Pancreas (tissue), 10 donors: ENCODE measurements around the gene SMARCE1. TPM values are rescaled to one million over a fixed set of nuclear protein-coding genes. Genes with fewer than 3 reads are reported as not detected.

Experiments
- ATAC-seq, 4 donors: fragments of 200-7000 bp; cut with Tn5 transposase; one replicate each; pipeline versions ENCODE4 v1.8.0 to v1.9.1; 2020; ENCODE audit warnings: mild to moderate bottlenecking in 4 of 4, moderate library complexity in 4 of 4
- DNase-seq, 6 donors: peaks; one replicate each; pipeline ENCODE4 v3.0.0-alpha.2; 2020
- FAIRE-seq: peaks from 2 replicates; lab custom pipeline; 2012; peaks lifted over from hg19 to GRCh38; lab: Jason Lieb, UNC
- H3K27ac ChIP-seq, 4 donors: fragments of 200-600 bp; sonication (generic); 1 replicate in 3 of 4; 2 replicates in 1 of 4; pipeline versions ENCODE4 v1.5.0 to v1.8.0; 2020
- H3K27me3 ChIP-seq, 4 donors: fragments of 200-600 bp; one replicate each; pipeline ENCODE4 v1.8.0; 2021
- H3K36me3 ChIP-seq, 3 donors: fragments of 200-600 bp; sonication (generic) in 1 of 3; one replicate each; pipeline versions ENCODE4 v1.5.0 to v1.8.0; 2020 to 2021
- H3K4me1 ChIP-seq, 3 donors: fragments of 200-600 bp; one replicate each; pipeline ENCODE4 v1.8.0; 2021
- H3K4me3 ChIP-seq, 4 donors: fragments of 200-600 bp; sonication (generic) in 2 of 4; one replicate each; pipeline versions ENCODE4 v1.5.0 to v1.8.0; 2020 to 2021
- H3K9me3 ChIP-seq, 4 donors: fragments of 200-600 bp; one replicate each; pipeline ENCODE4 v1.8.0; 2021
- CTCF ChIP-seq, 4 donors: fragments of 200-600 bp; sonication (generic) in 3 of 4; IDR thresholded peaks; one replicate each; pipeline versions ENCODE4 v1.5.0 to v1.8.0; 2021; ENCODE audit warnings: antibody characterized with exemption in 4 of 4
- WGBS, 2 donors: extraction: QIAGEN DNeasy Blood & Tissue Kit; methylation state at CpG; one replicate each; pipeline ENCODE4 v1.1.7; 2013; 5-methylcytosine and 5-hydroxymethylcytosine counted together
- intact Hi-C, 3 donors: fragments of 100-400 bp; cut with DNase I; formaldehyde crosslinking; loops; one replicate each; pipeline versions ENCODE4 v1.11.1 to v1.14.2; 2022
- polyA plus RNA-seq, 2 donors: library from polyadenylated mRNA; stranded (reverse); fragments of 200-250 nt; gene quantifications; one replicate each; pipeline ENCODE4 v1.2.3, GENCODE V29; 2013
- total RNA-seq, 6 donors: library from RNA; stranded (reverse); fragmentation: NEBNext Ultra II Directional in 4 of 6; extraction: Animal tissue kit (Norgen Biotek cat#: 25700) in 4 of 6; gene quantifications; one replicate each; pipeline versions ENCODE4 v1.2.1 to v1.2.4, GENCODE V29; 2021 to 2023
- donor health status: healthy with polysubstance abuse.
- donor health status: DM: no; HTN: no; CAD: no; lungs with moderate emphysema.
- donor health status: DM: no; HTN: no; CAD: no.
- donor health status: control.
- donor health status: control.
- donor health status: Bipolar disorder and iron deficiency.
- donor health status: DM: yes; HTN: yes; CAD: no.
- donor health status: DM: no; HTN: no; CAD: no.
- donor health status: DM: no; HTN: no; CAD: no.
- donor health status: DM: yes; HTN: yes; CAD: no.

SMARCE1 gene
- total and polyA plus RNA-seq, 8 donors, result 21.7 to 55.8 (median 35.4) TPM

- ATAC-seq (no peak), FAIRE-seq (no peak), DNase-seq (no peak)
- Histone ChIP-seq H3K36me3 (no peaks in the 10 kb centered on the region), H3K4me3 (no peak overlapping the region), H3K9me3 (no peaks in the 10 kb centered on the region), H3K27ac (no peak overlapping the region), H3K27me3 (no peaks in the 10 kb centered on the region), H3K4me1 (no peaks in the 10 kb centered on the region)
- intact Hi-C loops, result no loop called here
- no peak for TF ChIP-seq CTCF (IDR thresholded peaks at IDR 0.05)
- 58 to 70% methylated on average over 8 of the region's 8 CpGs for WGBS, 2 donors
Observed at GRCh38 chr17:40600486-40601046, 47.1 kb downstream of the SMARCE1 start.

GRCh38 chr17:40599468-40599763 lies 48.2 kb downstream of the SMARCE1 start:
- TF ChIP-seq CTCF (IDR thresholded peaks at IDR 0.05), result no peak
- FAIRE-seq, result no peak

GRCh38 chr17:40598619-40599467 lies 48.8 kb downstream of the SMARCE1 start:
- intact Hi-C loops, result no loop called here
- DNase-seq (no peak), ATAC-seq (peak in 1 of 4 donors; percentile 65), FAIRE-seq (no peak)
- WGBS, 2 donors, result 74 to 81% methylated on average over 20 of the region's 20 CpGs
- no peak for TF ChIP-seq CTCF (IDR thresholded peaks at IDR 0.05)
- H3K27ac ChIP-seq, result no peak overlapping the region
- H3K36me3 ChIP-seq, result no peaks in the 10 kb centered on the region
- H3K27me3 ChIP-seq, result no peaks in the 10 kb centered on the region
- H3K4me3 ChIP-seq, result no peak overlapping the region
- no peaks in the 10 kb centered on the region for H3K9me3 ChIP-seq
- no peaks in the 10 kb centered on the region for H3K4me1 ChIP-seq

More at GRCh38 chr17:40599468-40599763, 48.2 kb downstream of the SMARCE1 start:
- H3K27me3 ChIP-seq, result no peaks in the 10 kb centered on the region
- DNase-seq, result no peak
- H3K27ac ChIP-seq, result no peak overlapping the region
- H3K9me3 ChIP-seq, result no peaks in the 10 kb centered on the region
- no peak for ATAC-seq
- intact Hi-C loops, result no loop called here
- no peaks in the 10 kb centered on the region for H3K4me1 ChIP-seq
- no peaks in the 10 kb centered on the region for H3K36me3 ChIP-seq
- H3K4me3 ChIP-seq, result no peak overlapping the region
- 67 to 69% methylated on average over 7 of the region's 7 CpGs for WGBS, 2 donors

GRCh38 chr17:40598301-40598618 lies 49.4 kb downstream of the SMARCE1 start:
- FAIRE-seq, result no peak
- WGBS, 2 donors, result 73 to 85% methylated on average over 5 of the region's 5 CpGs

More at GRCh38 chr17:40598301-40598618, 49.4 kb downstream of the SMARCE1 start:
- Histone ChIP-seq H3K4me1 (no peaks in the 10 kb centered on the region), H3K27me3 (no peaks in the 10 kb centered on the region), H3K27ac (no peak overlapping the region), H3K4me3 (no peak overlapping the region), H3K9me3 (no peaks in the 10 kb centered on the region), H3K36me3 (no peaks in the 10 kb centered on the region)
- ATAC-seq (no peak), DNase-seq (no peak)
- intact Hi-C loops, result no loop called here
- TF ChIP-seq CTCF (IDR thresholded peaks at IDR 0.05), result no peak
